Calu3 (cell line): ENCODE measurements around the gene HSD3B7. TPM values are rescaled to one million over a fixed set of nuclear protein-coding genes. Genes with fewer than 3 reads are reported as not detected.

Experiments
- BruUV-seq: library from RNA; stranded (reverse); fragments of 400-500 nt; replicated peaks from 2 replicates; lab custom pipeline; 2021; lab: Mats Ljungman, UMichigan
- CTCF ChIA-PET: fragments of 300-600 bp; sonication (Branson Sonifier 250); formaldehyde crosslinking; loops from one replicate; lab custom pipeline; 2022; ENCODE audit warnings: antibody characterized with exemption; lab: Charles Lee
- DNase-seq: peaks from one replicate; pipeline ENCODE4 v3.0.0; 2022
- H3K27ac Mint-ChIP-seq: one replicate; pipeline ENCODE4 v1.8.0; 2022; ENCODE audit warnings: mixed read lengths; ENCODE audit not compliant: unreplicated experiment
- H3K27me3 Mint-ChIP-seq: one replicate; pipeline ENCODE4 v1.8.0; 2022; ENCODE audit warnings: mixed read lengths; ENCODE audit not compliant: unreplicated experiment
- H3K36me3 Mint-ChIP-seq: one replicate; pipeline ENCODE4 v1.8.0; 2022; ENCODE audit warnings: mild to moderate bottlenecking, moderate library complexity, mixed read lengths; ENCODE audit not compliant: insufficient read depth, unreplicated experiment
- H3K4me1 Mint-ChIP-seq: one replicate; pipeline ENCODE4 v1.8.0; 2022; ENCODE audit warnings: mild to moderate bottlenecking, low read depth, mixed read lengths; ENCODE audit not compliant: unreplicated experiment
- H3K4me3 Mint-ChIP-seq: one replicate; pipeline ENCODE4 v1.8.0; 2022; ENCODE audit warnings: mild to moderate bottlenecking, low read depth, moderate library complexity, mixed read lengths; ENCODE audit not compliant: unreplicated experiment
- H3K9me3 Mint-ChIP-seq: one replicate; pipeline ENCODE4 v1.8.0; 2022; ENCODE audit warnings: low read depth, mixed read lengths; ENCODE audit not compliant: unreplicated experiment
- CTCF ChIP-seq: fragments of 200-600 bp; IDR thresholded peaks from one replicate; pipeline ENCODE4 v1.8.0; 2022; ENCODE audit warnings: antibody characterized with exemption; ENCODE audit not compliant: unreplicated experiment
- intact Hi-C: fragments of 100-400 bp; cut with micrococcal nuclease; formaldehyde crosslinking; loops from one replicate; pipeline ENCODE4 v1.10.0; 2022; ENCODE audit not compliant: unreplicated experiment
- total RNA-seq: library from RNA; stranded (reverse); gene quantifications from 2 replicates; pipeline ENCODE4 v1.2.3, GENCODE V29; 2022

The HSD3B7 gene
- total RNA-seq, 1 experiment from 2014 or later, result 25.3 TPM

GRCh38 chr16:30985401-30986128, 558 bp downstream of the HSD3B7 start:
- Mint-ChIP-seq H3K4me3 (peak overlapping the region; percentile 87), H3K27ac (peak overlapping the region; percentile 71), H3K4me1 (no peaks in the 10 kb centered on the region), H3K36me3 (peaks cover 50% of the 10 kb centered on the region), H3K27me3 (no peaks in the 10 kb centered on the region), H3K9me3 (no peaks in the 10 kb centered on the region)
- intact Hi-C loops, result loop anchor here (1.0 to 10.0 kb wide), 9 partner anchors 47 to 883 kb away; partner anchors contain the start of genes STX4, VKORC1, ZNF646 and ZNF668
- DNase-seq, result peak; percentile 91
- TF ChIP-seq CTCF, result no peak
- BruUV-seq, result no TSS peak
- CTCF ChIA-PET, result interaction anchor here (0.6 to 2.4 kb wide), 31 partner anchors 8 to 888 kb away, joined by 3 to 22 read pairs (median 4); partner anchors contain the start of genes FUS, KAT8, PRSS8 and STX4

- Mint-ChIP-seq H3K4me3 (no peak overlapping the region), H3K9me3 (no peaks in the 10 kb centered on the region), H3K36me3 (peaks cover 44% of the 10 kb centered on the region), H3K4me1 (no peaks in the 10 kb centered on the region), H3K27me3 (no peaks in the 10 kb centered on the region), H3K27ac (no peak overlapping the region)
- intact Hi-C loops, result loop anchor here (5.0 to 10.0 kb wide), 5 partner anchors 46 to 398 kb away; partner anchors contain the start of gene STX4
- TSS peak; percentile 20 for BruUV-seq
- no peak for DNase-seq
- CTCF ChIA-PET, result interaction anchor here (0.6 to 2.4 kb wide), 22 partner anchors 7 to 887 kb away, joined by 3 to 22 read pairs (median 7); partner anchors contain the start of genes FUS, KAT8, STX4 and VKORC1
- no peak for TF ChIP-seq CTCF
These were observed 1.4 kb downstream of the HSD3B7 start for GRCh38 chr16:30986129-30986991.

GRCh38 chr16:30987581-30988190, 2.7 kb downstream of the HSD3B7 start:
- no TSS peak for BruUV-seq
- no peak for DNase-seq
- Mint-ChIP-seq H3K27ac (no peak overlapping the region), H3K4me1 (no peaks in the 10 kb centered on the region), H3K9me3 (no peaks in the 10 kb centered on the region), H3K4me3 (no peak overlapping the region), H3K36me3 (peaks cover 31% of the 10 kb centered on the region), H3K27me3 (no peaks in the 10 kb centered on the region)
- CTCF ChIA-PET, result interaction anchor here (0.6 to 1.1 kb wide), 2 partner anchors 173 to 358 kb away, joined by 3 to 4 read pairs; no protein-coding TSS in a partner anchor
- intact Hi-C loops, result loop anchor here (5.0 to 10.0 kb wide), 5 partner anchors 45 to 397 kb away; partner anchors contain the start of gene STX4
- no peak for TF ChIP-seq CTCF
